ENCODE data around the gene GYPA.
"Not testable (repeated sequence)": the region's sequence is repeated elsewhere in the genome, so short reads cannot be mapped to it uniquely, and the experiment has no call there.

- TF ChIP-seq POLR2AphosphoS5 (IDR thresholded peaks at IDR 0.05; ENCODE audit: borderline replicate concordance, low read depth, low read length); FOXP2 (optimal IDR thresholded peaks at IDR 0.05; ENCODE audit: control extremely low read depth, extremely low read length, insufficient read depth): not testable (repeated sequence)
These were observed 16.4 kb downstream of the GYPA start for GRCh38 chr4:144123982-144124635.

Data from SK-N-MC (cell line).